KBM-7 (cell line): ENCODE measurements around the gene HES6.
"Not testable (repeated sequence)": the region's sequence is repeated elsewhere in the genome, so short reads cannot be mapped to it uniquely, and the experiment has no call there.

Experiments used
- DNase-seq: peaks from one replicate; pipeline ENCODE4 v3.0.0-alpha.2; 2015
- in situ Hi-C: fragments of 300-500 bp; cut with MboI; formaldehyde crosslinking; loops from 2 replicates; pipeline ENCODE4 v1.14.3; 2020; ENCODE audit warnings: low sequenced_read_pairs, low pct_unique_long_range_greater_than_20kb, mixed read lengths

HES6 gene

GRCh38 chr2:238274152-238274865 is 34.5 kb upstream of the HES6 start:
- no peak for DNase-seq
- in situ Hi-C loops = no loop called here

GRCh38 chr2:238273433-238273832 is 33.6 kb upstream of the HES6 start:
- DNase-seq, in situ Hi-C loops: not testable (repeated sequence)

GRCh38 chr2:238272156-238272555 is 32.3 kb upstream of the HES6 start:
- DNase-seq = no peak
- in situ Hi-C loops = no loop called here

- in situ Hi-C loops, DNase-seq: not testable (repeated sequence)
These were observed 31.8 kb upstream of the HES6 start for GRCh38 chr2:238271686-238272085.

GRCh38 chr2:238271061-238271554 is 31.3 kb upstream of the HES6 start:
- in situ Hi-C loops = no loop called here
- no peak for DNase-seq

- in situ Hi-C loops = no loop called here
- DNase-seq = no peak
These were observed 30.8 kb upstream of the HES6 start for GRCh38 chr2:238270606-238271005.

- no peak for DNase-seq
- in situ Hi-C loops = no loop called here
These were observed 29.9 kb upstream of the HES6 start for GRCh38 chr2:238269741-238270140.

GRCh38 chr2:238267884-238268680 is 28.2 kb upstream of the HES6 start:
- in situ Hi-C loops = no loop called here
- no peak for DNase-seq

- in situ Hi-C loops = no loop called here
- DNase-seq = no peak
These were observed 27.5 kb upstream of the HES6 start for GRCh38 chr2:238267341-238267710.

GRCh38 chr2:238265605-238266004 is 25.8 kb upstream of the HES6 start:
- in situ Hi-C loops = no loop called here
- DNase-seq = no peak

- in situ Hi-C loops = no loop called here
- no peak for DNase-seq
These were observed 24.2 kb upstream of the HES6 start for GRCh38 chr2:238264072-238264460.

GRCh38 chr2:238263204-238264071 is 23.6 kb upstream of the HES6 start:
- DNase-seq = peak; percentile 94
- in situ Hi-C loops = no loop called here

GRCh38 chr2:238262496-238263122 is 22.8 kb upstream of the HES6 start:
- no peak for DNase-seq
- in situ Hi-C loops = no loop called here

GRCh38 chr2:238261718-238262375 is 22.0 kb upstream of the HES6 start:
- DNase-seq = no peak
- in situ Hi-C loops = no loop called here

GRCh38 chr2:238260883-238261282 is 21.0 kb upstream of the HES6 start:
- in situ Hi-C loops = no loop called here
- no peak for DNase-seq

- in situ Hi-C loops = no loop called here
- DNase-seq = no peak
These were observed 19.5 kb upstream of the HES6 start for GRCh38 chr2:238259061-238260020.

GRCh38 chr2:238257786-238258700 is 18.2 kb upstream of the HES6 start:
- DNase-seq = no peak
- in situ Hi-C loops = no loop called here
